BE2C (cell line): ENCODE data around the gene PGAM2.
"Not testable (repeated sequence)": the region's sequence is repeated elsewhere in the genome, so short reads cannot be mapped to it uniquely, and the experiment has no call there.

Experiments used
- DNase-seq: peaks from one replicate; pipeline ENCODE4 v3.0.0-alpha.2; 2020
- H3K27me3 ChIP-seq: fragments of 250-450 bp; sonication (Bioruptor Pico); 2 replicates; pipeline ENCODE4 v1.5.1; 2020; ENCODE audit warnings: mild to moderate bottlenecking
- H3K36me3 ChIP-seq: fragments of 250-450 bp; sonication (Bioruptor Pico); 2 replicates; pipeline ENCODE4 v1.5.1; 2020; ENCODE audit warnings: mild to moderate bottlenecking
- H3K4me1 ChIP-seq: fragments of 250-450 bp; sonication (Bioruptor Pico); 2 replicates; pipeline ENCODE4 v1.5.1; 2020
- H3K4me3 ChIP-seq: 2 replicates; pipeline ENCODE4 v1.5.1; 2011; ENCODE audit warnings: low read depth, low read length
- H3K9me3 ChIP-seq: fragments of 250-450 bp; sonication (Bioruptor Pico); 2 replicates; pipeline ENCODE4 v1.5.1; 2020
- CTCF ChIP-seq: IDR thresholded peaks from 2 replicates; pipeline ENCODE4 v1.5.1; 2012; ENCODE audit warnings: mild to moderate bottlenecking, low read depth, low read length

The PGAM2 gene

GRCh38 chr7:44029433-44029832 lies 35.9 kb downstream of the PGAM2 start:
- H3K4me1 ChIP-seq, H3K9me3 ChIP-seq, H3K36me3 ChIP-seq, DNase-seq, H3K27me3 ChIP-seq, H3K4me3 ChIP-seq: not testable (repeated sequence)

GRCh38 chr7:44022796-44023467 lies 42.4 kb downstream of the PGAM2 start:
- not testable (repeated sequence) for DNase-seq, H3K9me3 ChIP-seq, H3K4me3 ChIP-seq

GRCh38 chr7:44022069-44022468 lies 43.3 kb downstream of the PGAM2 start:
- not testable (repeated sequence) for H3K4me3 ChIP-seq, H3K9me3 ChIP-seq, H3K36me3 ChIP-seq, H3K4me1 ChIP-seq, H3K27me3 ChIP-seq, DNase-seq

More at GRCh38 chr7:44022796-44023467, 42.4 kb downstream of the PGAM2 start:
- not testable (repeated sequence) for H3K36me3 ChIP-seq, H3K27me3 ChIP-seq, H3K4me1 ChIP-seq

GRCh38 chr7:44019825-44020224 lies 45.5 kb downstream of the PGAM2 start:
- not testable (repeated sequence) for H3K9me3 ChIP-seq, H3K36me3 ChIP-seq, H3K27me3 ChIP-seq, H3K4me1 ChIP-seq, H3K4me3 ChIP-seq, DNase-seq

- TF ChIP-seq CTCF: peak; percentile 64
These were observed 46.2 kb downstream of the PGAM2 start for GRCh38 chr7:44018857-44019807.

GRCh38 chr7:44015090-44015489 lies 50.3 kb downstream of the PGAM2 start:
- not testable (repeated sequence) for H3K9me3 ChIP-seq, H3K36me3 ChIP-seq, H3K4me1 ChIP-seq, H3K27me3 ChIP-seq, H3K4me3 ChIP-seq, DNase-seq

More at GRCh38 chr7:44018857-44019807, 46.2 kb downstream of the PGAM2 start:
- H3K4me1 ChIP-seq, H3K27me3 ChIP-seq, H3K9me3 ChIP-seq, H3K36me3 ChIP-seq: not testable (repeated sequence)
- H3K4me3 ChIP-seq: peak overlapping the region; percentile 79
- DNase-seq: peak; percentile 98
